ENCODE data around the gene SYP.
"Not testable (repeated sequence)": the region's sequence is repeated elsewhere in the genome, so short reads cannot be mapped to it uniquely, and the experiment has no call there.

The SYP gene

GRCh38 chrX:49165901-49166881, 33.8 kb downstream of the SYP start:
- DNase-seq, result peak; percentile 19

GRCh38 chrX:49164589-49165360, 35.2 kb downstream of the SYP start:
- DNase-seq, result no peak

DNA sequence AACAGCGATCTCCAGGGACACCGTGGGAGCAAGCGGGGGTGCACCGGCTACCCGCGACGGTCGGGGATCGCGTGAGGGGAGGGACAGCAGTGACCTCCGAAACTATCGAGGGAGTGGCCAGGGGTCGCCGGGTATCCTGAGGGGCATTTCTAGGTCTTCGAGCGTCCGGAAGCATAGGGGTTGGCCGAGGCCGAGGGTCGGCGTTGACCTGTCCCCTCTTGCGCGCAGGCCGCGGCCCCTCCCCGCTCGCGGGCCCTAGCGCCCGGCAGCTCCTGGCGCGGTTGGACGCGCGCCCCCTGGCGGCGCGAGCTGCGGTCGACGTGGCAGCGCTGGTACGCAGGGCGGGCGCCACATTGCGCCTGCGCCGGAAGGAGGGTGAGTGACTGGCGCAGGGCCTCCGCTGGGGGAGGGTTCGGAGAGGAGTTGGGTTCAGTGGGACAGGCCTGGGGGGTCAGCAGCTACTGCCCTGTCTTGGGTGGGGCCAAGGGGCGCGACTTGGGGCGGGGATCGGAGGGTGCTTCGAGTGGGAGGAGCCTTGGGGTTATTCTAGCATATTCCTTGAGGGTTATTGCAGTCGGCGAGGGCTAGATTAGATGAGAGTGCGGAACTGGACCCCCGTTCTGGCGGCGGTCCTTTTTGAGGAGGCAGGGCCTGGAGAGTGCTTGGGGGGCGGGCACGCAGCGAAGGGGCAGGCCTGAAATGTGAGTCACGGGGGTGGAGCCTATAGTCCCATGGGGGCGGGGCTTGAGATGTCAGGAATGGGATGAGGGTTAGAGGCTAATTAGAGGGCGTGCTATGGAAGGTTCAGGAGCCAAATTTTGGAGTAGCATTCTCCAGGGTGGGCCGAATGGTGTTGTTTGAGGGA, 36.2 kb downstream of the SYP start:
- DNase-seq, result peak; percentile 90

- DNase-seq, result no peak
Measured at GRCh38 chrX:49162620-49163019, 37.4 kb downstream of the SYP start, which contains the start of gene MAGIX. TSS of gene MAGIX (plus strand) at chrX:49162758. CDS start at chrX:49162890, 132 bp downstream.

- no peak for DNase-seq
Measured at GRCh38 chrX:49161632-49162031, 38.4 kb downstream of the SYP start.

DNA sequence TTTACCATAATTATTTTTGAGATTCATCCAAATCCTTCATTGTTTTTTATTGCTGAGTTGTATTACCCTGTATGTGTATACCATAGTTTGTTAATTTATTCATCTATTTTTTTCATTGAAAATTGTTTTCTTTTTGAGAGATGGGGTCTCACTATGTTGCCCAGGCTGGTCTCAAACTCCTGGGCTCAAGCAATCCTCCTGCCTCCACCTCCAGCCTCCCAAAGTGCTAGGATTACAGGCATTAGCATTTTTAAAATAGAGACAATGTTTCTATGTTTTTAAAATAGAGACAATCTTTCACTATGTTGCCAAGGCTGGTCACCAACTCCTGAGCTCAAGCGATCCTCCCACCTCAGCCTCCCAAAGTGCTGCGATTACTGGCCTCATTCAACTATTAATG, 39.1 kb downstream of the SYP start:
- no peak for DNase-seq

DNA sequence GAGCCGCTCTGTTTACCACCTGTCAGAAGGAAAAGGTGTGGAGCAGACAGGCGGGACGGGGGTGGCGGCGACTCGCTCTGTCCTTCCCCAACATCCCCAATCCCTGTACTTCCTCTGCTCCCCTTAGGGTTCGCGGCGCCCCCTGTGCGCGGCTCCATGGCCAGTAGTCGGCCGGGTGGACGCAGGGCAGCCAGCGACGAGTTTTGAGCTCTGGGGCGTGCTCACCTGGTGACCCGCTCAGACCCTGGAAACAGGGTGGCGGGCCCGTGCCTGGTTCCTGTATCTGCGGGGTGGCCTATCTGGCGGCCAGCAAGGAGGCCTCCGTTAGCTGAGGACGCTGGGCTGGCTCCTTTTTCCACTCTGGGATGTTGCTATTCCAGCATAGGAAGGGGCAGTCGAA, 42.8 kb downstream of the SYP start:
- DNase-seq, result no peak

GRCh38 chrX:49155900-49156837, 43.8 kb downstream of the SYP start:
- DNase-seq, result peak; percentile 90

- DNase-seq, result peak; percentile 25
Measured at GRCh38 chrX:49155243-49155899, 44.6 kb downstream of the SYP start.

DNA sequence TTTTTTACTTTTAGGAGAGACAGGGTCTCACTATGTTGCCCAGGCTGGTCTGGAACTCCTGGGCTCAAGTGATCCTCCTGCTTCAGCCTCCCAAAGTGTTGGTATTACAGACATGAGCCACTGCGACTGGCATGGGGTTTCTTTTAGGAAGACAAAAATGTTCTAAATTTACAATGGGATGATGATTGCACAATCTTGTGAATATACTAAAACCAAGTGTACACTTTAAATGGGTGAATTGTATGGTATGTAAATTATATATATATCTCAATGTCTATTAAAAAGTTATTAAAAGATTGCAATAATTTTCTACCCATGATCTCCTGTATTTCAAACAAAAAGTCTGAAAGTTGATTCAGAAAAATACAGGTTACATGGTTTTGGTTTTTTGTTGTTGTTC, 46.5 kb downstream of the SYP start:
- DNase-seq, result no peak

GRCh38 chrX:49149291-49149690, 50.7 kb downstream of the SYP start:
- DNase-seq, result not testable (repeated sequence)

DNA sequence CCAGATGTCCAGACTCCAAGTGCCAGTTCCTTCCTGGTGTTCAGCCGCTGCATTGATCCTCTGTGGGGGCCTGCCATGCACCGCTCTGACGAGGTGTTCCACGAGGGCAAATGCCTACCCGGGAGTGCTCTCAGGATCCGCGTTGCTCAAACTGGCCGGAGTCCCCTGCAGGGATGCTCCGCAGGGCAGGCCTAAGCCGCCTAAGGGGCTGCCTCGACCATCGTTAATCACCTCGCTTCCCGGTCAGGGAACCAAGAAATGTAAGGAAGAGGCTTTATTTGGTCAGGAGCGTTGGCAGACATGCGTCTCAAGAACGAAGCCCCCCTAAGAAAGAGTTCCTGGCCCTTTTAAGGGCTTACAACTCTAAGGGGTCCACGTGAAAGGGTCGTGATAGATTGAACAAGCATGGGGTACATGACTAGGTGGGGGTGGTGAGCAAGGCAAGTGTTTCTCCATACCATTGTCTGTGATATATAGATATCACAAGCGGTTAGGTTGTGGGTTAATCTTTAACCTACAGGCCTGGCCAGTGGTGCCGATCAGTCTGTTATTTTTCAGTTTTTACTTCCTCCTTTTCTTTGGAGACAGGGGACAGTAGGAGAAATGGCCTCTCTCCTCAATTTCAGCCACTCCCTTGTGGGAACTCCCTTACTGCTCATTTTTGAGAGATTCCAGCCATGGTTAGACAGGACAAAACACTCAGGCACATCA, 51.4 kb downstream of the SYP start:
- DNase-seq, result not testable (repeated sequence)

DNA sequence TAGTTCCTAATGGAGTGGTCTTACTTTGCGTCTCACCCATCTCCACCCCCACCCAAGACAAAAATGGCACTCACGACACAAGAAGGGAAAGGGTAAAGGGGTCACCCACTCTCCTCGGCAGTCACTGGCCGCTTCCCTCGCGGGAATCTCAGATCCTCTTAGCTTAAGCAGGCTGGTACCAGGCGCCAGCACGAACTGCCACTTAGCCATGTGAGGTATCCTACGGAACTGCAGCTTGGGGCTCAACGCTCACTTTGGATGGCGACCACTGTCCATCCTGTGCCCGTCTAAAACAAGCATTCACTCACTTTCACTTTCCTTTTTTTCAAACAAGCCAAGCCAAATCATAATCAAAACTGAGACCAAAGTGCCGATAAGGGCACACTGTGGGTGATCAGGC, 52.1 kb downstream of the SYP start:
- DNase-seq, result peak; percentile 12

DNA sequence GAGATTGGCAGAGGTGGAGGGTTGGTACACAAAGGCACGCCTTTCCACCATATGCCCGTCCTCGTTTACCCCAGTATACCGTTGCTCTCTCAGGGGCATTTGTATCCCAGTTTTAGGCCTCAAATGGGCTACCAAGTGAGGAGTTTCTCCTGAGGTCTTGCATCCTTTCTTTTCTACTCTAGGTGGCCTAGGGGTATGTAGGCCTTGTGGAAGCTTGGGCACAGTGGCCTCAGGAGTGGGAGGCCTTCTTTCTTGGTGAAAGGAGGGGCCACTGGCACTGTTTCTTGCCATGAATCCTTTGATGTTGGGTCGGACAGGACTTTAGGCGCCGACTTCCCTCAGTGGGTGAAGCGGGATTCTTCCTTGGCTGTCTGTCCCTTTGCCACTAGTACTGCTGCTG, 52.7 kb downstream of the SYP start:
- DNase-seq, result no peak

- not testable (repeated sequence) for DNase-seq
Measured at GRCh38 chrX:49143154-49143553, 56.8 kb downstream of the SYP start.

- DNase-seq, result not testable (repeated sequence)
Measured at GRCh38 chrX:49142264-49142663, 57.7 kb downstream of the SYP start.

DNA sequence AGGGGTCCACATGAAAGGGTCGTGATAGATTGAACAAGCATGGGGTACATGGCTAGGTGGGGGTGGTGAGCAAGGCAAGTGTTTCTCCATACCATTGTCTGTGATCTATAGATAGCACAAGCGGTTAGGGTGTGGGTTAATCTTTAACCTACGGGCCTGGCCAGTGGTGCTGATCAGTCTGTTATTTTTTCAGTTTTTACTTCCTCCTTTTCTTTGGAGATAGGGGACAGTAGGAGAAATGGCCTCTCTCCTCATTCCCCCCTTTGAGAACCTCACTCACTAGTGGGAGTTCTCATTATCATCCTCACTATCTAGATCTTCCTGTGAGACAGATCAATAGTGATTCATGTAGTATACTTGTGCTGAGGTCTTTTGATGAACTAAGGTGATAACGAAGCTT, 60.3 kb downstream of the SYP start:
- no peak for DNase-seq

All from suppressor macrophage treated with lipopolysaccharide for 4 hours (primary cell).